ENCODE measurements around the gene POFUT2.

POFUT2 gene

DNA sequence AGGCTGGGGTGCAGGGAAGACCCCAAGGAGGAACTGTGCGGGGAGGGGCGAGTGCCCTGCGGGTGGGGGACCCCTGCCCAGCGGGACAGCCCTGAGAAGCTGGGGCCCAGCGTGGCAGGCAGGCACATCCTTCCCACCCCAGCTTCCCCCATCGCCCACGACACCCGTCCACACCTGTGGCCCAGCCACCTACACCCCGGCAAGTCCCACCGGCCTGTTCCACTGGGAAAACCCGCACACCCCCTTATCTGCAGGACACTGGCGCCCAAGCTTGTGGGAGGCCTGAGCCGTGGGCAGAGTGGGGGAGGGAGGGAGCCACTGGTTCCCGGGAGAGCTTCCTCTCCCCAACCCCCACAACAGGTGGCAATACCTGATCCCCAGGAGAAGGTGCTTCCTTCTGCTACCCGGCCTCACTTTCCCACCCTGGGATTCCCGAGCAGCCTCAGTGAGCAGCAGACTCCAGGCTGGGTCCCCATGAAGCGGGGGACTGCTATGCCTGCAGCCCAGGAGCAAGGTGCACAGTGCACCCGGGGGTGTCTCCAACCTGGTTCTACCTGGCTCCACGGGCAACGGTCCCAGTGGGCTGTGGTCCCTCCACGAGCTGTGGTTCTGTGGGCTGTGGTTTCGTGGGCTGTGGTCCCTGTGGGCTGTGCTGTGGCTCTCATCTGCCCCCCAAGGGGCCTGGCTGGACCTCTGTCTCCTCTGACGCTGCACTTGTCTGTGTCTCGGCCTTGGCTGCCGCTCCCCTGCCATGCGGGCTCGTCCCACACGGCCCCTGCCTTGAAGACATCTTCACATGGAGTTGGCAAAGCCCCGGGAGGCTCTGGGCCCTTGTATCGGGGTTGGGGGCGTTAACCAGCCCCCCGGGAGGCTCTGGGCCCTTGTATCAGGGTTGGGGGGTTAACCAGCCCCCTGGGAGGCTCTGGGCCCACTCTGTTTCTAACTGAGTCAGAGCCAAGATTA is 37.8 kb upstream of the POFUT2 start:
- TF ChIP-seq POLR2AphosphoS5 (IDR thresholded peaks at IDR 0.05; ENCODE audit: low read depth, low read length): no peak
- no peak for TF ChIP-seq POLR2A (IDR thresholded peaks at IDR 0.05; ENCODE audit: low read depth, low read length)
- no peak for TF ChIP-seq TAF1 (IDR thresholded peaks at IDR 0.05; ENCODE audit: borderline replicate concordance, low read depth, low read length)
- FAIRE-seq: no peak
- DNase-seq (ENCODE audit: insufficient read length): no peak

DNA sequence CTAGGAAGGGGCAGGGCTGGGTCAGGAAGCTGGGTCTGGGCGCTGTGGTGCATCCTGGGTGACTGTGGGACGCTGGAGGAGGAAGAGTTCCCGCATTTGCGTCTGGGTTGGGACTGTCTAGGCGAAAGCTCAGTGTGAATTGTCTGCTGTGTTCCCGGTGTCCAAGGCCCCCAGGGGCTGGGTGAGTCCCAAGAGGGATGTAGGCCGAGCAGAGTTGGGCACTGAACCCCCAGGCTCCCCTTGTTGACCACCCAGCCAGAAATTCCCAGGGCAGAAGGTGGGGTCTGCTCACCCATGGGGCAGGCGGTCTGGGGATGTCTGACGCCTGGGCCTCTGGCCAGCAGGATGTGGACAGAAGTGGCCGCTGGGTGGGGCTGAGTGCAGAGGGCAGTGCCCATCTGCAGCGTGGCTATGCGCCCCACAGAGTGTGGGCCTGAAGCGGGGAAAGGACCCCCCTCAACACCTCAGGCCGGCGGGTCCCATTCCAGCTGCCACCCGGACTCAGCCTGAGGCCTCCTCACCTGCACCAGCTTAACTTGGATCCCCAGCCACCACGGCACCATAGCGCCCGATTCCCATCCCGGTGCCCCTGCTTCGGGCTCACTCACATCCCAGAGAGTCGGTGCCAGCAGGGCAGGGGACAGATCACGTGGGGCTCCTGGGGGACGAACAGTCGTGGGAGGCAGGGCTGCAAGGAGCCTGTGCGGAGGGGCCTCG is 37.0 kb upstream of the POFUT2 start:
- DNase-seq (ENCODE audit: insufficient read length) (no peak), FAIRE-seq (no peak)
- TF ChIP-seq POLR2A (IDR thresholded peaks at IDR 0.05; ENCODE audit: low read depth, low read length) (no peak), POLR2AphosphoS5 (IDR thresholded peaks at IDR 0.05; ENCODE audit: low read depth, low read length) (no peak), TAF1 (IDR thresholded peaks at IDR 0.05; ENCODE audit: borderline replicate concordance, low read depth, low read length) (no peak)

DNA sequence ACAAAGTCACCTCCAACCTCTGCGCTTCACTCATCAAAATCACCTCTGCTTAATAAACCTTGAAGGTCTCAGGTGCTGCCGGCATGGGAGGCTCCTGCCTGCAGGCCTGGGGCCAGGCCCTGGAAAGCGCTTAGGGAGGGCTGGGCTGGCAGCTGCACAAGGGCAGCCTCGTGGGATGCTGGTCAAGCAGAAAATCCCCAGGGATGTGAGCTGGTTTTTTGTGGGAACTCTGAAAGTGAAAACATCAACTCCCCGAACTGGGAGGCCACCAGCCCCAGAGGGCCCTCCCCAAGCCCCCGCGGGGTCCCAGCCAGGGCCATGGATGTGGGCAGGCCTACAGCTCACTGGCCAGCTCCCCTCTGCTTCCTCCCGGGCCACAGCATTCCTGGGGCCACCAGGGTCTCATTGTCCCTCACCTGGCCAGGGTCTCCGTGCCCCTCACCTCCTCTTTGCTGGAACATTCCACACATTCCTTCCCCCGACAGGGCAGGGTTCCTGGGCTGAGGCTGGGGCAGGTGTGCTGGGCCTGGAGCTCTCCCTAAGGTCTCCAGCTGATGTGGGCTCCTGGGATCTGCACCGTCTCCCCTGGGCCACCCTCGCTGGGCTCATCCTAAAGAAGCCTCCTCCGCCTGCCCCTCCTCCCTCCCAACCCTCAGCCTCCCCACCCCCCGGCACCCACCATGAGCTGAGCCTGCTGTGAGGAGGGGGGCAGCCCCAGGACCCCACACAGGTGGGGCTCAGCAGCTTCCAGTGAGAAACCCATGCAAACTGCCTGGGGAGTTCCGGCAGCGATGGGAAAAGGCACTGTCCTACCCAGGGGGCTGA is 36.0 kb upstream of the POFUT2 start:
- TF ChIP-seq TAF1 (IDR thresholded peaks at IDR 0.05; ENCODE audit: borderline replicate concordance, low read depth, low read length) (no peak), POLR2AphosphoS5 (IDR thresholded peaks at IDR 0.05; ENCODE audit: low read depth, low read length) (no peak), POLR2A (IDR thresholded peaks at IDR 0.05; ENCODE audit: low read depth, low read length) (no peak)
- DNase-seq (ENCODE audit: insufficient read length): no peak
- FAIRE-seq: no peak

DNA sequence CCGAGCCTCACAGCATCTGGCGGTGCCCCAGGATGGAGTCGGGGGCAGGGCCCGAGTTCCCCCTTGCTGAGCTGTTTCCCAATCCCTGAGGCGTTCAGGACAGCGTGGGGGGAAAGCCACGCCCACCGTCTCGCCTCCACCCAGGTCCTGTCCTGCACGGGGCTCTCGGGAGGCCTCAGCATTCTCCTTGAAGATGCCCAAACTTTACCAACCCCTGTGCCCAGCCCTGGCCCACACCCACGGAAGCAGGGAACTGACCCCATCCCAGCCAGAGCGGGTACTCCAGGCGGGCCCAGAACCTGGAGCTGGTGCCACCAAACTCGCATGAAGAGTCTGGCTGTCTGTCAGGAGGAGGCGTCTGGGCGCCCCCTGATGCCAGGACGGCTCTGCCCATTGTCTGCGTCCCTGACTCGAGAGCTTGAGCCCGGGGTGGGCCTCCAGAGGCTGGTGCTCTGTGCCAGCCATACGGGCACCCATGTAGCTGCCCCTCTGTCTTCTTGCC is 35.3 kb upstream of the POFUT2 start:
- DNase-seq (ENCODE audit: insufficient read length): no peak
- FAIRE-seq: no peak
- TF ChIP-seq POLR2A (IDR thresholded peaks at IDR 0.05; ENCODE audit: low read depth, low read length) (no peak), POLR2AphosphoS5 (IDR thresholded peaks at IDR 0.05; ENCODE audit: low read depth, low read length) (no peak), TAF1 (IDR thresholded peaks at IDR 0.05; ENCODE audit: borderline replicate concordance, low read depth, low read length) (no peak)

DNA sequence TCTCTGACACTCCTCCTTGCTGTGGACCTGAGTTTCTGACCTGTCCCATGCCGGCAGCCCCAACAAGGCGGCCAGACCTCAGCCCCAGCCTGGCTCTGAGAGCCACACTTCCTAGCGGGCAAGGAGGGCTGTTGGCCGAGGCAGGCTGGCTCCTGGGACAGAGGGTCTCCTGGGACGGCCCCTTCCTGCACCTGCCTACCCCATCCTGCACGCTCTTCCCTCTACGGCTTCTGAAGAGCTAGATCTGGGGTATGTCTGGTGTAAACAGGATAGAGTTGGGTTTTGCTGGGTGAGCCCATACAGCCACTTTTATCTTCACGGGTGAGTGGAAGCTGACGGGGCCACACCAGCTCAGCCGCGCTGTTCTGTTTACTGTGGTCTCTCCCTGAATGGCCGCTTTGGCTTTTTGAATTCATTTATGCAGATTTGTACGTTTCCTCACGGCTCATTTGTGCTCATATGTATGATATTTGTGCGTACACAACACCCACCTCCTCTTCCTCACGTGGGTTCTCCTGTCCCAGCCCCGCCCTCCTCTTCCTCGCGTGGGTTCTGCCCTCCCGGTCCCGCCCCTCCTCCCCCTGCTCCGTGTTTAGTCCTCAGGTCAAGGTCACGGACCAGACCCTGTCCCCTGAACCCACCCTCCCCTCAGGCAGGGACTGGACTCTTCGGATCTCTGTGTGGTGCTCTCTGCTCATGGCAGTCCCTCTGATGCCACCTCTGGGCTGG is 34.7 kb upstream of the POFUT2 start:
- no peak for FAIRE-seq
- TF ChIP-seq POLR2A (IDR thresholded peaks at IDR 0.05; ENCODE audit: low read depth, low read length) (no peak), POLR2AphosphoS5 (IDR thresholded peaks at IDR 0.05; ENCODE audit: low read depth, low read length) (no peak), TAF1 (IDR thresholded peaks at IDR 0.05; ENCODE audit: borderline replicate concordance, low read depth, low read length) (no peak)
- DNase-seq (ENCODE audit: insufficient read length): no peak

DNA sequence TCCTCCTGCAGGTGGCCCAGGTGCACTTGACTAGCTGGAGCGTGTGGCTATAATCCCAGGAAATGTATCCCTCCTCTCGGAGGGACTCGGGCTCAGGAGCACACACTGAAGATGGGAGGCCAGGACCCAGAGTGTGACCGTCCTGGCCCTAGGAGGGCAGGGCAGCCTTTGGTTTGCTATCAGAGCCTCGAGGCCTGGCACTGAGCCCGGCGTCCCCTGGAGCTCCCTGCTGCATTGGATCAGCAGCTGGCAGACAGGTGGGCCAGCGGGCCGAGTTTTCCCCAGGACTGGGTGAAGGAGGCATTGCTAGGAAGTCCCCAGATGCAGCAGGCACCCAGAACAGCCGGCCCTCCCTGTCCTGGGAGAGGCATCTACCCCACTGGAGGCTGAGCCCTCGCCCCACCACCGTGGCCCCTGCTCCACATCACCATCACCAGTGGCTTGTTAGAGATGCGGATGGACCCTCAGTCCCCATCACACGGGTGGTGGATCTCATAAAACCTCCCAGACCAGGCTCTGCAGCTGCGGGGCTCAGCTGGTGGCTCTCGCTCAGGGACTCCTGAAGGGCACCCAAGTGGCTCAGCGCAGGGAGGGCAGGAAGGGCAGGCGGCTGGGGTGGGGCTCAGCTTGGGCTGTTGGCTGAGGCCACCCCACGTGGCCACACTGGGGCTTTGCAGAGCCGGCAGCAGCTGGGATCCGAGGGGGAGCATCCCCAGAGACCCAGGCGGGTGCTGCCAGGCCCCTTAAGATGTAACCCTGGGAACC is 32.7 kb upstream of the POFUT2 start:
- FAIRE-seq: no peak
- no peak for DNase-seq (ENCODE audit: insufficient read length)
- no peak for TF ChIP-seq POLR2AphosphoS5 (IDR thresholded peaks at IDR 0.05; ENCODE audit: low read depth, low read length)
- TF ChIP-seq POLR2A (IDR thresholded peaks at IDR 0.05; ENCODE audit: low read depth, low read length): no peak
- TF ChIP-seq TAF1 (IDR thresholded peaks at IDR 0.05; ENCODE audit: borderline replicate concordance, low read depth, low read length): no peak

DNA sequence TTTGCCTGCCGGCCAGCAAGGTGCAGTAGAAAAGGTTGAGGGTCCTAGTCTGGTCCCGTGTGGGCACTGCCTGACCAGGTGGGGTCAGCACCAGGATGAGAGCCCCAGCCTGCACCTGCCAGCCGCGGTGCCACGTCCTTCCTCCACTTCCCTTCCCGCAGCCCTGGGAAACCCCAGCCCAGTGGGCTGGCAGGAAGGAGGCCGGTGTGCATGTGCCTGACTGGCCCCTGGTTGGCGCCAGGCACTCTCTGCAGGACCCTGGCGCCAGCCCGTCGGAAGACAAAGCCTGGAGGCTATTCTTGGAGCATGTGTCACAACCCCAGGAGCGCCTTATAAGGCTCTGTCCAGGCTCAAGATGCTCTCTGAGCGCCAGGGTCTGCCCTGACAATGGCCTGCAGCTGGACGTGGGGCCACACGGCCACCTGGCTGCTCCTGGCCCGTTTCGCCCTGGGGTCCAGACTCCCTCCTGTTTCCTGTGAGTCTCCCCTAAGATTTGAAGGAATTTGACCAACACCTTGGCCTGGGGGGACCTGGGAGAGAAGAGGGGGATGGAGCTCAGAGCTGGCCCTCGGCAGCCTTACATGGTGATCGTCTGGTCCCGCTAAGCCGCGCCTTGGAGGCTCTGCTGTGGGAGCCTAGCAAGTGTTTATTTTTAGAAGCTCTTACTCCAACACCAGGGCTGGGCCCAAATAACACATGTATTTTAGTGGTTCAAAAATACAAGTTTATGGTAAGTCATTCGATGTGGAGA is 31.9 kb upstream of the POFUT2 start:
- FAIRE-seq (no peak), DNase-seq (ENCODE audit: insufficient read length) (no peak)
- no peak for TF ChIP-seq POLR2AphosphoS5 (IDR thresholded peaks at IDR 0.05; ENCODE audit: low read depth, low read length)
- no peak for TF ChIP-seq POLR2A (IDR thresholded peaks at IDR 0.05; ENCODE audit: low read depth, low read length)
- TF ChIP-seq TAF1 (IDR thresholded peaks at IDR 0.05; ENCODE audit: borderline replicate concordance, low read depth, low read length): no peak

DNA sequence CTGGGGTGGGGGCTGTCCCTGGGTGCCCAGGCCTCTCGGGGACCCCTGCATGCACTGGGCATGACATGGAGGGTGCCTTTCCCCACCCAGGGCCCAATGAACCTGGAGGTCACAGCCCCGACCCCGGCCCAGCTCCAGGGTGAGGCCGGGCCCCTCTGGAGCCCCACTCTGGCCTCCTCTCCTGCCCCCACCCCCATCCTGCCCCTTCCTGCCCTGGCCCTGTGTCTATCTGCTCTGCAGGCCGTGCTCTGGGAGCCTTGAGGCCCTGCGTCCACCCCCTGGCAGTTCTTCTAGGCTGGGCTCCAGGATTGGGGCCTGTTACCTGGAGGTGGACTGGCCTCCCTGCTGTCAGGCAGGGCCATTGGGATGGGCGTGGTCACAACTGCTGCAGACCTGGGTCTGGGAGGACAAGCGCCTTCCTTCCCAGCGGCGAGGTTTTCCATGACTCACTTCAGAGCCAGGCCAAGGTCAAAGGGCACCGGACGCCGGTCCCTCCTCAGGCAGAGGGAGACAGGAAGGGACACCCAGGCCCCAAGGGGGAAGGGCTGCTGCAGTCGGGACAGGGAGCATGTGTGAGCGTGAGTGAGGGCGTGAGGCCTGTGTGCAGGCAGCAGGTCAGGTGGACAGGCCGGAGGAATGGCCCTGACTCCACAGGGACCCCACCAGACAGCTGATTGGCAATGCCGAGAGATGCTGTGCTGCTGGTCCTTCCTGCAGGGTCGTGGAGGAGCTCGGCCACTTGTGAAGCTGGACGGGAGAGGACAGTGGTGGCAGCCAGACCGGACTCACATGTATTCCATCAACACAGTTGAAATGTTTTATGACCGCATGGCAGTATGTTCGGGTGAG is 31.1 kb upstream of the POFUT2 start:
- no peak for TF ChIP-seq POLR2AphosphoS5 (IDR thresholded peaks at IDR 0.05; ENCODE audit: low read depth, low read length)
- TF ChIP-seq POLR2A (IDR thresholded peaks at IDR 0.05; ENCODE audit: low read depth, low read length): no peak
- TF ChIP-seq TAF1 (IDR thresholded peaks at IDR 0.05; ENCODE audit: borderline replicate concordance, low read depth, low read length): no peak
- no peak for FAIRE-seq

More for the DNA sequence above, 31.1 kb upstream of the POFUT2 start:
- no peak for DNase-seq (ENCODE audit: insufficient read length)
